Left lung (tissue), 10 donors: ENCODE results near the gene COL6A1. TPM values are rescaled to one million over a fixed set of nuclear protein-coding genes. Genes with fewer than 3 reads are reported as not detected.

Source experiments
- ATAC-seq: fragments of 200-7000 bp; cut with Tn5 transposase; one replicate; pipeline ENCODE4 v1.9.1; 2020; ENCODE audit warnings: moderate library complexity
- DNase-seq, 4 donors: peaks; one replicate each; pipeline ENCODE4 v3.0.0-alpha.2; 2013 to 2020
- H3K27ac ChIP-seq, 2 donors: fragments of 200-600 bp; sonication (generic) in 1 of 2; one replicate each; pipeline versions ENCODE4 v1.5.0 to v1.8.0; 2020 to 2021
- H3K27me3 ChIP-seq, 2 donors: fragments of 200-600 bp; sonication (generic) in 1 of 2; one replicate each; pipeline versions ENCODE4 v1.5.0 to v1.8.0; 2020 to 2021
- H3K36me3 ChIP-seq, 2 donors: fragments of 200-600 bp; sonication (generic) in 1 of 2; one replicate each; pipeline versions ENCODE4 v1.5.0 to v1.8.0; 2020 to 2021
- H3K4me1 ChIP-seq, 2 donors: fragments of 200-600 bp; one replicate each; pipeline ENCODE4 v1.8.0; 2021
- H3K4me3 ChIP-seq, 2 donors: fragments of 200-600 bp; sonication (generic) in 1 of 2; one replicate each; pipeline versions ENCODE4 v1.5.0 to v1.8.0; 2020 to 2021; ENCODE audit warnings: mild to moderate bottlenecking in 1 of 2
- H3K9me3 ChIP-seq, 2 donors: fragments of 200-600 bp; sonication (generic) in 1 of 2; one replicate each; pipeline versions ENCODE4 v1.5.0 to v1.8.0; 2020 to 2021
- CTCF ChIP-seq, 2 donors: fragments of 200-600 bp; sonication (generic) in 1 of 2; IDR thresholded peaks; one replicate each; pipeline versions ENCODE4 v1.5.0 to v1.8.0; 2021; ENCODE audit warnings: antibody characterized with exemption in 2 of 2
- intact Hi-C, 2 donors: fragments of 100-400 bp; cut with DNase I; formaldehyde crosslinking; loops; one replicate each; pipeline versions ENCODE4 v1.11.2 to v1.14.2; 2022
- polyA plus RNA-seq, 6 donors: library from polyadenylated mRNA; unstranded; fragments of 120-200 nt; gene quantifications; one replicate each; pipeline ENCODE4 v1.2.1, GENCODE V29; 2013; ENCODE audit not compliant: insufficient read length in 6 of 6
- total RNA-seq, 2 donors: library from RNA; stranded (reverse); fragmentation: NEBNext Ultra II Directional; extraction: Animal tissue kit (Norgen Biotek cat#: 25700); gene quantifications; one replicate each; pipeline ENCODE4 v1.2.1, GENCODE V29; 2021
- donor health status: DM: no; HTN: yes; CAD: no.
- donor health status: DM: no; HTN: no; CAD: no.

The COL6A1 gene
- total and polyA plus RNA-seq, 8 donors: 272 to 574 (median 341) TPM

GRCh38 chr21:45942755-45943629 lies 38.6 kb upstream of the COL6A1 start:
- Histone ChIP-seq H3K9me3 (no peaks in the 10 kb centered on the region), H3K36me3 (no peaks in the 10 kb centered on the region), H3K4me3 (no peak overlapping the region), H3K27me3 (peaks cover 0 to 4% of the 10 kb centered on the region in 2 donors), H3K27ac (no peak overlapping the region), H3K4me1 (no peaks in the 10 kb centered on the region)
- peak in 2 of 4 donors; percentile 13 to 47 for DNase-seq
- intact Hi-C loops: no loop called here
- TF ChIP-seq CTCF (IDR thresholded peaks at IDR 0.05): no peak
- ATAC-seq: no peak

GRCh38 chr21:45943630-45944540 lies 37.7 kb upstream of the COL6A1 start:
- intact Hi-C loops: no loop called here
- H3K27me3 ChIP-seq: peaks cover 0 to 11% of the 10 kb centered on the region in 2 donors
- H3K4me3 ChIP-seq: no peak overlapping the region
- H3K27ac ChIP-seq: no peak overlapping the region
- ATAC-seq: no peak
- peak in 1 of 4 donors; percentile 38 for DNase-seq
- H3K36me3 ChIP-seq: no peaks in the 10 kb centered on the region
- H3K4me1 ChIP-seq: no peaks in the 10 kb centered on the region
- H3K9me3 ChIP-seq: no peaks in the 10 kb centered on the region
- no peak for TF ChIP-seq CTCF (IDR thresholded peaks at IDR 0.05)

- no peaks in the 10 kb centered on the region for H3K4me1 ChIP-seq
- TF ChIP-seq CTCF (IDR thresholded peaks at IDR 0.05): no peak
- H3K27ac ChIP-seq: no peak overlapping the region
- no peak overlapping the region for H3K4me3 ChIP-seq
- peaks cover 0 to 16% of the 10 kb centered on the region in 2 donors for H3K27me3 ChIP-seq
- intact Hi-C loops: no loop called here
- no peaks in the 10 kb centered on the region for H3K36me3 ChIP-seq
- H3K9me3 ChIP-seq: no peaks in the 10 kb centered on the region
- peak in 1 of 4 donors; percentile 58 for DNase-seq
- ATAC-seq: no peak
Measured at GRCh38 chr21:45944601-45945000, 37.0 kb upstream of the COL6A1 start.

GRCh38 chr21:45945066-45945867 lies 36.3 kb upstream of the COL6A1 start:
- ATAC-seq: no peak
- Histone ChIP-seq H3K36me3 (no peaks in the 10 kb centered on the region), H3K27ac (no peak overlapping the region), H3K27me3 (peaks cover 0 to 23% of the 10 kb centered on the region in 2 donors), H3K4me3 (no peak overlapping the region), H3K4me1 (peaks cover 0 to under 1% of the 10 kb centered on the region in 2 donors), H3K9me3 (no peaks in the 10 kb centered on the region)
- no peak for TF ChIP-seq CTCF (IDR thresholded peaks at IDR 0.05)
- peak in 1 of 4 donors; percentile 41 for DNase-seq
- intact Hi-C loops: no loop called here
